Measurements from ENCODE around the gene ANKS1A. TPM values are rescaled to one million over a fixed set of nuclear protein-coding genes. Genes with fewer than 3 reads are reported as not detected.
"Not testable (repeated sequence)": the region's sequence is repeated elsewhere in the genome, so short reads cannot be mapped to it uniquely, and the experiment has no call there.

The ANKS1A gene, protein sequence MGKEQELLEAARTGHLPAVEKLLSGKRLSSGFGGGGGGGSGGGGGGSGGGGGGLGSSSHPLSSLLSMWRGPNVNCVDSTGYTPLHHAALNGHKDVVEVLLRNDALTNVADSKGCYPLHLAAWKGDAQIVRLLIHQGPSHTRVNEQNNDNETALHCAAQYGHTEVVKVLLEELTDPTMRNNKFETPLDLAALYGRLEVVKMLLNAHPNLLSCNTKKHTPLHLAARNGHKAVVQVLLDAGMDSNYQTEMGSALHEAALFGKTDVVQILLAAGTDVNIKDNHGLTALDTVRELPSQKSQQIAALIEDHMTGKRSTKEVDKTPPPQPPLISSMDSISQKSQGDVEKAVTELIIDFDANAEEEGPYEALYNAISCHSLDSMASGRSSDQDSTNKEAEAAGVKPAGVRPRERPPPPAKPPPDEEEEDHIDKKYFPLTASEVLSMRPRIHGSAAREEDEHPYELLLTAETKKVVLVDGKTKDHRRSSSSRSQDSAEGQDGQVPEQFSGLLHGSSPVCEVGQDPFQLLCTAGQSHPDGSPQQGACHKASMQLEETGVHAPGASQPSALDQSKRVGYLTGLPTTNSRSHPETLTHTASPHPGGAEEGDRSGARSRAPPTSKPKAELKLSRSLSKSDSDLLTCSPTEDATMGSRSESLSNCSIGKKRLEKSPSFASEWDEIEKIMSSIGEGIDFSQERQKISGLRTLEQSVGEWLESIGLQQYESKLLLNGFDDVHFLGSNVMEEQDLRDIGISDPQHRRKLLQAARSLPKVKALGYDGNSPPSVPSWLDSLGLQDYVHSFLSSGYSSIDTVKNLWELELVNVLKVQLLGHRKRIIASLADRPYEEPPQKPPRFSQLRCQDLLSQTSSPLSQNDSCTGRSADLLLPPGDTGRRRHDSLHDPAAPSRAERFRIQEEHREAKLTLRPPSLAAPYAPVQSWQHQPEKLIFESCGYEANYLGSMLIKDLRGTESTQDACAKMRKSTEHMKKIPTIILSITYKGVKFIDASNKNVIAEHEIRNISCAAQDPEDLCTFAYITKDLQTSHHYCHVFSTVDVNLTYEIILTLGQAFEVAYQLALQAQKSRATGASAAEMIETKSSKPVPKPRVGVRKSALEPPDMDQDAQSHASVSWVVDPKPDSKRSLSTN
- 15.8 and 20.9 TPM in 2 replicates for total RNA-seq (2014; rRNA removed; shearing (Covaris generic); ENCODE audit: low replicate concordance)

GRCh38 chr6:34888874-34889555, at the start of gene ANKS1A:
Gene ANKS1A (plus strand): TSS chr6:34889255. CDS start chr6:34889403, 148 bp downstream.
- peak; percentile 87 for DNase-seq
- Histone ChIP-seq H3K27me3 (no peaks in the 10 kb centered on the region), H3K4me3 (peak within 1 kb of the TSS; percentile 97), H3K36me3 (peaks cover 20% of the 10 kb centered on the region), H3K9me3 (no peaks in the 10 kb centered on the region)

DNA sequence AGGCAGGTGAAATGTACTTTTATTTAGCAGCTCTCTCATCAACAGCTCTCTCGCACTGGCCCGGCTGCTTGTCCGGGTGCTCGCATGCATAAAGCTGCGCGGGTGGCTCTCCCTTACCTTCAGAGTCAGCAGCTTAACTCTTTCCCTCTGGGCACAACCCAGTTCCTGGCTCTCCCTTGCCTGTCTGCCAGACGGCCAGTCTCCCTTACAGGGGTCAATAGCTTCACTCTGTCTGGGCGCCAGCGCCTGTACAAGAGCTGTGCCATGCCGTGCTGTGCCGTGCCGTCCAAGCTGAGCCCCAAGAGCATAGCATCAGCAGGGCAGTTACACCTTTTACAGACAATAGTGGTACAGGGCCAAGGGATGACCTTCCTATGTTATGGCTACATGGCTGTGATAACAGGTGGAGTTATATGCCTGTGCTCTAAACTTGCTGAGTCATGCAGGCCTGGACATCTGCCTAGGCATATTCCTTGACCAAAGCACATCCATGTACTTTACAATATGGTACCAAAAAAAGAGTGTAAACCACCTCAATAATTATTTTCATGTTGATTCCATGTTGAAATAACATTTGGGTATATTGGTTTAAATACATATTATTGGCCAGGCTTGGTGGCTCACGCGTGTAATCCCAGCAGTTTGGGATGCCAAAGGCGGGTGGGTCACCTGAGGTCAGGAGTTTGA, 49.2 kb upstream of the ANKS1A start:
- Histone ChIP-seq H3K36me3 (peaks cover 86% of the 10 kb centered on the region), H3K9me3 (no peaks in the 10 kb centered on the region), H3K27me3 (no peaks in the 10 kb centered on the region), H3K4me3 (no peak overlapping the region)
- DNase-seq, result peak; percentile 69

DNA sequence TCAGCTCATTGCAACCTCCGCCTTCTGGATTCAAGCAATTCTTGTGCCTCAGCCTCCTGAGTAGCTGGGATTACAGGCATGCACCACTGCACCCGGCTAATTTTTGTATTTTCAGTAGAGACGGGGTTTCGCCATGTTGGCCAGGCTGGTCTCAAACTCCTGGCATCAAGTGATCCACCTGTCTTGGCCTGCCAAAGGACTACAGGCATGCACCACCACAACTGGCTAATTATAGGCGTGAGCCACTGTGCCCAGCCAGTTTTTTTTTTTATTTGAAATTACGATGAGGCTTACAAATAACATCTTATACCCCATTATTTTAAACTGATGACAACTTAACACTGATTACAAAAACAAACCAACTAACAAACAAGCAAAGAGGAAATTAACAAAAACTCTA, 40.0 kb upstream of the ANKS1A start:
- H3K27me3 ChIP-seq, H3K9me3 ChIP-seq, DNase-seq, H3K4me3 ChIP-seq: not testable (repeated sequence)
- H3K36me3 ChIP-seq, result peaks cover 56% of the 10 kb centered on the region

GRCh38 chr6:34851361-34851760, 37.7 kb upstream of the ANKS1A start:
- Histone ChIP-seq H3K4me3 (no peak overlapping the region), H3K36me3 (peaks cover 61% of the 10 kb centered on the region), H3K9me3 (no peaks in the 10 kb centered on the region), H3K27me3 (no peaks in the 10 kb centered on the region)
- no peak for DNase-seq

DNA sequence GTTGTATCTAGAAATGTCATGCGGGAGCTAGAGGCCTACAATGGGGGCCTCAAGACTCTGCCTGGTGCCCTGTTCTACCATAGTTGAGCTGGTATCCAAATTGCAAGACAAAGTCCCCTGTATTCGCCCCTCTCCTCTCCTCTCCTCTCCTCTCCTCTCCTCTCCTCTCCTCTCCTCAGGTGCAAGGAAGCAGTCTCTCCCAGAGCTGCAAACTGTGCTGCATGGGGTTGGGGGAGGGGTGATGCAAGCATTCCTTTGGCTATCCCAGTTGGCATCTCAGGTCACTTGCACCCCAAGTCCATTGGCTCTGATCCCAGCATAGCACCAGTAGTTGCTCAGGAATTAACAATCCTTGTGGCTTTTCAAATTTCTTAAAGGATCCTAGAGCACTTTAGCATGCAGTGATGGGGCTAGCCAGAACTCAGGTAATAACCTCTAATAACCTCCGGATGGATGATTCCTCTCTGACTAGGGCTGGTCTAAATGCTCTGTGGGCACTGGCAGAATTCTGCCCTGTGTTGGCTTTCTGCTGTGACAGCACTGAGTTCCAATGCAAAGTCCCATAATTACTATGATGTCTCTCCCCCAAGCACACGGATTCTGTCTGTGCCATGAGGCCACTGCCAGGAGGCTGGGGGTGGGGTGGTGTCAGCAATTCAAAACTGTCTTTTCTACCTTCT, 36.5 kb upstream of the ANKS1A start:
- DNase-seq, result no peak
- peaks cover 73% of the 10 kb centered on the region for H3K36me3 ChIP-seq

GRCh38 chr6:34855463-34855862, 33.6 kb upstream of the ANKS1A start:
- Histone ChIP-seq H3K4me3 (no peak overlapping the region), H3K27me3 (no peaks in the 10 kb centered on the region), H3K36me3 (peaks cover 88% of the 10 kb centered on the region), H3K9me3 (no peaks in the 10 kb centered on the region)
- DNase-seq, result no peak

More for the DNA sequence above, 36.5 kb upstream of the ANKS1A start:
- H3K9me3 ChIP-seq, result no peaks in the 10 kb centered on the region
- no peaks in the 10 kb centered on the region for H3K27me3 ChIP-seq
- no peak overlapping the region for H3K4me3 ChIP-seq

GRCh38 chr6:34858681-34859080, 30.4 kb upstream of the ANKS1A start:
- no peak overlapping the region for H3K4me3 ChIP-seq
- DNase-seq, result peak; percentile 36
- no peaks in the 10 kb centered on the region for H3K27me3 ChIP-seq
- H3K36me3 ChIP-seq, result peaks cover 81% of the 10 kb centered on the region
- H3K9me3 ChIP-seq, result no peaks in the 10 kb centered on the region

DNA sequence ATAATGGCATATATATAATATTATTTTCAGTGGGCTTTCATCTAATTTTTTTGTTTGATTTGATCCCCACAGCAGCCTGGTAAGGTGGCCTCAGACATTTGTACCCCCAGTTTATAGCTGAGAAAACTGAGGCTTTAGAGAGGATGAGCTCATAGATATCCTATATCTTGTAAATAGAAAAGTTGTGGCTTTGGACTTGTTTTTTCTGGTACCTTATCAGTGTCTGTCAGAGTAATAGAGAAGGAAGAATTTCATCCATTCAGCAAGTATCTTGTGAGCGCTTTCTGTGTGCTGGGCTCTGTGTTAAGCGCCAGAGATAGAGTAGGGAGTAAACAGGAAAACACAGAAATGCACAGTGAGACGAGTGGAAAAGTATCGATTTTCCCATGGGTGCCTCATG, 29.1 kb upstream of the ANKS1A start:
- no peak overlapping the region for H3K4me3 ChIP-seq
- H3K27me3 ChIP-seq, result no peaks in the 10 kb centered on the region
- peaks cover 87% of the 10 kb centered on the region for H3K36me3 ChIP-seq
- no peaks in the 10 kb centered on the region for H3K9me3 ChIP-seq
- no peak for DNase-seq

GRCh38 chr6:34860776-34861175, 28.3 kb upstream of the ANKS1A start:
- DNase-seq, result no peak
- Histone ChIP-seq H3K36me3 (peaks cover 87% of the 10 kb centered on the region), H3K9me3 (no peaks in the 10 kb centered on the region), H3K4me3 (no peak overlapping the region), H3K27me3 (no peaks in the 10 kb centered on the region)

GRCh38 chr6:34864007-34864406, 25.0 kb upstream of the ANKS1A start:
- DNase-seq, result no peak
- no peak overlapping the region for H3K4me3 ChIP-seq

GRCh38 chr6:34865107-34865506, 23.9 kb upstream of the ANKS1A start:
- peaks cover 80% of the 10 kb centered on the region for H3K36me3 ChIP-seq
- H3K27me3 ChIP-seq, result no peaks in the 10 kb centered on the region
- no peaks in the 10 kb centered on the region for H3K9me3 ChIP-seq
- DNase-seq, result no peak
- H3K4me3 ChIP-seq, result no peak overlapping the region

More at GRCh38 chr6:34864007-34864406, 25.0 kb upstream of the ANKS1A start:
- Histone ChIP-seq H3K36me3 (peaks cover 81% of the 10 kb centered on the region), H3K9me3 (no peaks in the 10 kb centered on the region), H3K27me3 (no peaks in the 10 kb centered on the region)

DNA sequence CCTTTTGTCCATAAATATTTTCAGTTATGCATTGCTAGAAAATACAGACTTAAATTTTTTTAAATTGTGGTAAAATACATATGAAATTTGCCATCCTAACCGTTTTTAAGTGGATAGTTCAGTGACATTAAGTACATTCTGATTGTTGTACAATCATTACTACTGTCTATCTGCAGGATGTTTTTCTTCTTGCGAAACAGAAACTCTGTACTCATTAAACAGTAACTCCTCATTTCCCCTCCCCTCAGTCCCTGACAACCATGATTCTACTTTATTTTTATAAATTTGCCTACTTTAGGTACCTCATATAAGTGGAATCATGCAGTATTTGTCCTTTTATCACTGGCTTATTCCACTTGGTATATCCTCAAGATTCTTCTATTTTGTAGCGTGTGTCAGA, 22.5 kb upstream of the ANKS1A start:
- H3K36me3 ChIP-seq, result peaks cover 80% of the 10 kb centered on the region
- H3K4me3 ChIP-seq, result no peak overlapping the region
- no peak for DNase-seq
- no peaks in the 10 kb centered on the region for H3K27me3 ChIP-seq
- no peaks in the 10 kb centered on the region for H3K9me3 ChIP-seq

- DNase-seq, result no peak
- peaks cover 88% of the 10 kb centered on the region for H3K36me3 ChIP-seq
- no peaks in the 10 kb centered on the region for H3K27me3 ChIP-seq
- H3K9me3 ChIP-seq, result no peaks in the 10 kb centered on the region
- H3K4me3 ChIP-seq, result no peak overlapping the region
These were observed 21.6 kb upstream of the ANKS1A start for GRCh38 chr6:34867484-34867883.

GRCh38 chr6:34871853-34872252, 17.2 kb upstream of the ANKS1A start:
- DNase-seq, result no peak
- Histone ChIP-seq H3K27me3 (no peaks in the 10 kb centered on the region), H3K9me3 (no peaks in the 10 kb centered on the region), H3K36me3 (peaks cover 94% of the 10 kb centered on the region), H3K4me3 (no peak overlapping the region)

DNA sequence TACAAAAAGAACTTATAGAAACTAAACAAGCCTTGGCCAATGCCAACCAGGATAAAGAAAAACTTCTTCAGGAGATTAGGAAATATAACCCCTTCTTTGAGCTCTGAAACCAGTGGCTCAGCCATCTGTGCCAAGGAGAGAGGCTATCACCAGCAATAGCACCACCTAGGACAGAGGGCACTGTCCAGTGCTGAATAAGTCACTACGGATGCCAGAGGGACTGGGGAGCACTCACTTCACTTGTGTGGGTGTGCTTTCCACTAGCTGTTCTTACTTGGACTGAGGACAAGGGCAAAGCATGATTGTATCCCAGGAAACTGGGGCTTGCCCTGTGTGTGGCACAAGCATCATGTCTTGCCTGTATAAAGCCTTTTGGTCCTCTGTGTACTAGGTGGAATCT, 16.7 kb upstream of the ANKS1A start:
- Histone ChIP-seq H3K9me3 (no peaks in the 10 kb centered on the region), H3K36me3 (peaks cover 94% of the 10 kb centered on the region), H3K4me3 (no peak overlapping the region), H3K27me3 (no peaks in the 10 kb centered on the region)
- no peak for DNase-seq

All from MG63 (cell line).